Measurements from ENCODE around the gene BEX4.

DNA sequence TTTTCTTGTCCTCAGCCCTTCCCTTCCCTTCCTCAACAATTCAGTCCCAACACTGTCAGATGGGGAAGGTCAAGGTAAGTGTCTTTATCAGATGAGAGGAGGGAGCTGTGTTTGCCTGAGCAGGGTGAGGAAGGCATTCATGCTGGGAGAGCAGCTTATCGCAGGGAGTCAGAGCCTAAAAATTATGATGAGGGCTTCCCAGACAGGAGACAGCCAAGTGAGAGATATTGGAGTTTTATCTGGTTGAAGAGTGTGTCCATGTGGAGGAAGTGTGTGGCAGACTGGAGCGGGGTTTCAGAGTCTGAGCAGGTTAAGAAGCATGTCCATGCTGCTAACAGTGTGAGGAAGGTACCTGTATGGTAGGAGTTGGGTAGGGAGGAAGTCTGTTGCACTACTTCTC, 18.4 kb downstream of the BEX4 start:
- TF ChIP-seq, protein P1, sequence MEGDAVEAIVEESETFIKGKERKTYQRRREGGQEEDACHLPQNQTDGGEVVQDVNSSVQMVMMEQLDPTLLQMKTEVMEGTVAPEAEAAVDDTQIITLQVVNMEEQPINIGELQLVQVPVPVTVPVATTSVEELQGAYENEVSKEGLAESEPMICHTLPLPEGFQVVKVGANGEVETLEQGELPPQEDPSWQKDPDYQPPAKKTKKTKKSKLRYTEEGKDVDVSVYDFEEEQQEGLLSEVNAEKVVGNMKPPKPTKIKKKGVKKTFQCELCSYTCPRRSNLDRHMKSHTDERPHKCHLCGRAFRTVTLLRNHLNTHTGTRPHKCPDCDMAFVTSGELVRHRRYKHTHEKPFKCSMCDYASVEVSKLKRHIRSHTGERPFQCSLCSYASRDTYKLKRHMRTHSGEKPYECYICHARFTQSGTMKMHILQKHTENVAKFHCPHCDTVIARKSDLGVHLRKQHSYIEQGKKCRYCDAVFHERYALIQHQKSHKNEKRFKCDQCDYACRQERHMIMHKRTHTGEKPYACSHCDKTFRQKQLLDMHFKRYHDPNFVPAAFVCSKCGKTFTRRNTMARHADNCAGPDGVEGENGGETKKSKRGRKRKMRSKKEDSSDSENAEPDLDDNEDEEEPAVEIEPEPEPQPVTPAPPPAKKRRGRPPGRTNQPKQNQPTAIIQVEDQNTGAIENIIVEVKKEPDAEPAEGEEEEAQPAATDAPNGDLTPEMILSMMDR (IDR thresholded peaks at IDR 0.05; ENCODE audit: poor library complexity): no peak
- TF ChIP-seq EZH2 (IDR thresholded peaks at IDR 0.05; ENCODE audit: borderline replicate concordance): no peak
